GM12872 (cell line): ENCODE data around the gene NANP.

Experiments
- CTCF ChIP-seq: IDR thresholded peaks from 3 replicates; pipeline ENCODE4 v1.5.1; 2011; ENCODE audit warnings: low read depth, mild to moderate bottlenecking, low read length, moderate library complexity; ENCODE audit not compliant: insufficient read depth

Gene NANP

GRCh38 chr20:25601659-25602058 lies 22.2 kb downstream of the NANP start:
- no peak for TF ChIP-seq CTCF

GRCh38 chr20:25600632-25601031 lies 23.2 kb downstream of the NANP start:
- TF ChIP-seq CTCF: no peak

GRCh38 chr20:25592135-25592852 lies 31.5 kb downstream of the NANP start:
- TF ChIP-seq CTCF: no peak

GRCh38 chr20:25588491-25588890 lies 35.3 kb downstream of the NANP start:
- TF ChIP-seq CTCF: no peak

GRCh38 chr20:25587536-25587935 lies 36.3 kb downstream of the NANP start:
- no peak for TF ChIP-seq CTCF

- no peak for TF ChIP-seq CTCF
Observed at GRCh38 chr20:25586877-25587276, 36.9 kb downstream of the NANP start.

GRCh38 chr20:25584905-25585704 lies 38.7 kb downstream of the NANP start, which contains the start of gene NINL:
NINL (minus strand) TSS chr20:25585531; CDS start chr20:25526587, 58,944 bp downstream.
- TF ChIP-seq CTCF: no peak
